ENCODE measurements around the gene CALHM3. TPM values are rescaled to one million over a fixed set of nuclear protein-coding genes. Genes with fewer than 3 reads are reported as not detected.

CALHM3 gene
- polyA plus RNA-seq, 1 donor (not counting 4 experiments of a cell fraction or from before 2014, with no cell fraction given): not detected

GRCh38 chr10:103519798-103520197 lies 40.8 kb upstream of the CALHM3 start:
- FAIRE-seq: no peak
- Histone ChIP-seq H2AFZ (ENCODE audit: control insufficient read depth, low read length) (no peak overlapping the region), H4K20me1 (ENCODE audit: control insufficient read depth, extremely low read depth, insufficient read depth, low read length) (no peaks in the 10 kb centered on the region), H3K4me2 (ENCODE audit: control insufficient read depth, extremely low read depth, insufficient read depth, low read depth, low read length) (no peak overlapping the region), H3K4me1 (ENCODE audit: control insufficient read depth, extremely low read depth, insufficient read depth, low read length) (no peaks in the 10 kb centered on the region), H3K27ac (ENCODE audit: control insufficient read depth, insufficient read depth, low read length) (no peak overlapping the region), H3K9me1 (ENCODE audit: control insufficient read depth, extremely low read depth, insufficient read depth, low read length) (no peaks in the 10 kb centered on the region), H3K9ac (ENCODE audit: control insufficient read depth, extremely low read depth, insufficient read depth, low read length) (no peak overlapping the region), H3K79me2 (ENCODE audit: control insufficient read depth, insufficient read depth, low read length) (no peaks in the 10 kb centered on the region), H3K9me3 (ENCODE audit: control insufficient read depth, low read depth, low read length) (no peaks in the 10 kb centered on the region), H3K36me3 (ENCODE audit: control insufficient read depth in 2 of 2, extremely low read depth in 1 of 2, insufficient read depth in 2 of 2, low read length in 2 of 2) (no peaks in the 10 kb centered on the region), H3K4me3 (ENCODE audit: control insufficient read depth in 2 of 3, extremely low read depth in 1 of 3, insufficient read depth in 2 of 3, low read depth in 1 of 3, low read length in 3 of 3) (no peak overlapping the region), H3K27me3 (ENCODE audit: control insufficient read depth, extremely low read depth, insufficient read depth, low read length) (no peaks in the 10 kb centered on the region)
- dilution Hi-C loops (cut with MboI; ENCODE audit: extremely low pct_ligation_motif_present, low sequenced_read_pairs): no loop called here
- TF ChIP-seq EZH2 (IDR thresholded peaks at IDR 0.05; ENCODE audit: low read length): no peak
- no peak for TF ChIP-seq CTCF (optimal IDR thresholded peaks at IDR 0.05 in 1 of 3, IDR thresholded peaks at IDR 0.05 in 1 of 3, conservative IDR thresholded peaks at IDR 0.05 in 1 of 3; ENCODE audit: extremely low read depth in 1 of 3, insufficient read depth in 2 of 3, low read length in 3 of 3)
- no peak for DNase-seq (ENCODE audit: low read depth, low spot score)

- H3K9me1 ChIP-seq (ENCODE audit: control insufficient read depth, extremely low read depth, insufficient read depth, low read length): no peaks in the 10 kb centered on the region
- dilution Hi-C loops (cut with MboI; ENCODE audit: extremely low pct_ligation_motif_present, low sequenced_read_pairs): no loop called here
- TF ChIP-seq EZH2 (IDR thresholded peaks at IDR 0.05; ENCODE audit: low read length): no peak
- TF ChIP-seq CTCF (optimal IDR thresholded peaks at IDR 0.05 in 1 of 3, IDR thresholded peaks at IDR 0.05 in 1 of 3, conservative IDR thresholded peaks at IDR 0.05 in 1 of 3; ENCODE audit: extremely low read depth in 1 of 3, insufficient read depth in 2 of 3, low read length in 3 of 3): no peak
- no peaks in the 10 kb centered on the region for H3K79me2 ChIP-seq (ENCODE audit: control insufficient read depth, insufficient read depth, low read length)
- H4K20me1 ChIP-seq (ENCODE audit: control insufficient read depth, extremely low read depth, insufficient read depth, low read length): no peaks in the 10 kb centered on the region
- H3K9me3 ChIP-seq (ENCODE audit: control insufficient read depth, low read depth, low read length): no peaks in the 10 kb centered on the region
- no peak overlapping the region for H3K27ac ChIP-seq (ENCODE audit: control insufficient read depth, insufficient read depth, low read length)
- no peaks in the 10 kb centered on the region for H3K36me3 ChIP-seq (ENCODE audit: control insufficient read depth in 2 of 2, extremely low read depth in 1 of 2, insufficient read depth in 2 of 2, low read length in 2 of 2)
- no peak overlapping the region for H3K9ac ChIP-seq (ENCODE audit: control insufficient read depth, extremely low read depth, insufficient read depth, low read length)
- no peaks in the 10 kb centered on the region for H3K27me3 ChIP-seq (ENCODE audit: control insufficient read depth, extremely low read depth, insufficient read depth, low read length)
- H3K4me2 ChIP-seq (ENCODE audit: control insufficient read depth, extremely low read depth, insufficient read depth, low read depth, low read length): no peak overlapping the region
- H2AFZ ChIP-seq (ENCODE audit: control insufficient read depth, low read length): no peak overlapping the region
- H3K4me1 ChIP-seq (ENCODE audit: control insufficient read depth, extremely low read depth, insufficient read depth, low read length): no peaks in the 10 kb centered on the region
- no peak for DNase-seq (ENCODE audit: low read depth, low spot score)
- no peak for FAIRE-seq
- no peak overlapping the region for H3K4me3 ChIP-seq (ENCODE audit: control insufficient read depth in 2 of 3, extremely low read depth in 1 of 3, insufficient read depth in 2 of 3, low read depth in 1 of 3, low read length in 3 of 3)
Observed at GRCh38 chr10:103517234-103518085, 38.4 kb upstream of the CALHM3 start.
